ENCODE data around the gene OR10H3. TPM values are rescaled to one million over a fixed set of nuclear protein-coding genes. Genes with fewer than 3 reads are reported as not detected.
"Not testable (repeated sequence)": the region's sequence is repeated elsewhere in the genome, so short reads cannot be mapped to it uniquely, and the experiment has no call there.

The OR10H3 gene
- total and polyA plus RNA-seq, 2 experiments from 2014 or later, result not detected

GRCh38 chr19:15759962-15760565, 22.3 kb downstream of the OR10H3 start:
- Histone ChIP-seq H3K9me3 (ENCODE audit: low read depth) (no peaks in the 10 kb centered on the region), H3K27me3 (no peaks in the 10 kb centered on the region)

GRCh38 chr19:15769586-15769985, 31.8 kb downstream of the OR10H3 start:
- no peak for TF ChIP-seq CTCF (IDR thresholded peaks at IDR 0.05; ENCODE audit: low read depth, low read length)
- Histone ChIP-seq H3K27ac (no peak overlapping the region), H3K27me3 (no peaks in the 10 kb centered on the region), H3K9me3 (ENCODE audit: low read depth) (no peaks in the 10 kb centered on the region), H3K4me1 (ENCODE audit: low read depth) (no peaks in the 10 kb centered on the region), H3K36me3 (no peaks in the 10 kb centered on the region), H3K4me3 (no peak overlapping the region)
- no peak for DNase-seq (ENCODE audit: low read depth in 1 of 2, low spot score in 1 of 2)

More at GRCh38 chr19:15759962-15760565, 22.3 kb downstream of the OR10H3 start:
- DNase-seq (ENCODE audit: low read depth in 1 of 2, low spot score in 1 of 2), result no peak
- Histone ChIP-seq H3K36me3 (no peaks in the 10 kb centered on the region), H3K4me3 (no peak overlapping the region), H3K27ac (no peak overlapping the region), H3K4me1 (ENCODE audit: low read depth) (no peaks in the 10 kb centered on the region)
- TF ChIP-seq CTCF (IDR thresholded peaks at IDR 0.05; ENCODE audit: low read depth, low read length), result no peak

- not testable (repeated sequence) for H3K9me3 ChIP-seq (ENCODE audit: low read depth); H3K36me3 ChIP-seq; DNase-seq (ENCODE audit: low read depth in 1 of 2, low spot score in 1 of 2); H3K4me3 ChIP-seq; H3K27ac ChIP-seq; H3K27me3 ChIP-seq; H3K4me1 ChIP-seq (ENCODE audit: low read depth)
These were observed 36.4 kb downstream of the OR10H3 start for GRCh38 chr19:15774159-15774558.

GRCh38 chr19:15775249-15775648, 37.5 kb downstream of the OR10H3 start:
- H3K9me3 ChIP-seq (ENCODE audit: low read depth), result no peaks in the 10 kb centered on the region
- no peak for DNase-seq (ENCODE audit: low read depth in 1 of 2, low spot score in 1 of 2)
- no peaks in the 10 kb centered on the region for H3K4me1 ChIP-seq (ENCODE audit: low read depth)
- no peaks in the 10 kb centered on the region for H3K36me3 ChIP-seq
- no peak for TF ChIP-seq CTCF (IDR thresholded peaks at IDR 0.05; ENCODE audit: low read depth, low read length)
- H3K27me3 ChIP-seq, result no peaks in the 10 kb centered on the region
- no peak overlapping the region for H3K4me3 ChIP-seq
- H3K27ac ChIP-seq, result no peak overlapping the region

- TF ChIP-seq CTCF (IDR thresholded peaks at IDR 0.05; ENCODE audit: low read depth, low read length), result no peak
- Histone ChIP-seq H3K27me3 (no peaks in the 10 kb centered on the region), H3K27ac (no peak overlapping the region), H3K36me3 (no peaks in the 10 kb centered on the region), H3K9me3 (ENCODE audit: low read depth) (no peaks in the 10 kb centered on the region), H3K4me1 (ENCODE audit: low read depth) (no peaks in the 10 kb centered on the region), H3K4me3 (no peak overlapping the region)
- no peak for DNase-seq (ENCODE audit: low read depth in 1 of 2, low spot score in 1 of 2)
These were observed 38.5 kb downstream of the OR10H3 start for GRCh38 chr19:15776264-15776663.

- no peaks in the 10 kb centered on the region for H3K9me3 ChIP-seq (ENCODE audit: low read depth)
- H3K36me3 ChIP-seq, result no peaks in the 10 kb centered on the region
- H3K27me3 ChIP-seq, result no peaks in the 10 kb centered on the region
- no peak for TF ChIP-seq CTCF (IDR thresholded peaks at IDR 0.05; ENCODE audit: low read depth, low read length)
- H3K4me3 ChIP-seq, result no peak overlapping the region
- H3K4me1 ChIP-seq (ENCODE audit: low read depth), result no peaks in the 10 kb centered on the region
- DNase-seq (ENCODE audit: low read depth in 1 of 2, low spot score in 1 of 2), result no peak
- H3K27ac ChIP-seq, result no peak overlapping the region
These were observed 39.5 kb downstream of the OR10H3 start for GRCh38 chr19:15776991-15777970.

All from cardiac muscle cell (in vitro differentiated cells and primary cell).